ENCODE data around the gene MORC3.

GRCh38 chr21:36375994-36376393, 56.0 kb downstream of the MORC3 start:
- no peak for TF ChIP-seq CTCF (IDR thresholded peaks at IDR 0.05)
- TF ChIP-seq POLR2A (IDR thresholded peaks at IDR 0.05): no peak

Data from tibial nerve (tissue), 3 donors.